Astrocyte of the hippocampus (primary cell): ENCODE measurements around the gene ASH1L.
"Not testable (repeated sequence)": the region's sequence is repeated elsewhere in the genome, so short reads cannot be mapped to it uniquely, and the experiment has no call there.

Source experiments
- DNase-seq: peaks from one replicate; pipeline ENCODE4 v3.0.0; 2011; ENCODE audit warnings: low read depth, low spot score

ASH1L gene

GRCh38 chr1:155561779-155562580, 623 bp downstream of the ASH1L start:
- peak; percentile 79 for DNase-seq

GRCh38 chr1:155555915-155556314, 6.7 kb downstream of the ASH1L start:
- DNase-seq: no peak

GRCh38 chr1:155553349-155553748, 9.3 kb downstream of the ASH1L start:
- DNase-seq: no peak

GRCh38 chr1:155548706-155549105, 13.9 kb downstream of the ASH1L start:
- DNase-seq: no peak

- no peak for DNase-seq
These were observed 22.4 kb downstream of the ASH1L start for GRCh38 chr1:155540000-155540874.

GRCh38 chr1:155537193-155537592, 25.4 kb downstream of the ASH1L start:
- no peak for DNase-seq

- DNase-seq: no peak
These were observed 31.0 kb downstream of the ASH1L start for GRCh38 chr1:155531624-155532023.

GRCh38 chr1:155529929-155530328, 32.7 kb downstream of the ASH1L start:
- no peak for DNase-seq

GRCh38 chr1:155529109-155529508, 33.5 kb downstream of the ASH1L start:
- DNase-seq: no peak

GRCh38 chr1:155527677-155528076, 34.9 kb downstream of the ASH1L start:
- DNase-seq: no peak

GRCh38 chr1:155526356-155526755, 36.2 kb downstream of the ASH1L start:
- no peak for DNase-seq

- DNase-seq: no peak
These were observed 40.5 kb downstream of the ASH1L start for GRCh38 chr1:155522069-155522468.

GRCh38 chr1:155518484-155518883, 44.1 kb downstream of the ASH1L start:
- DNase-seq: peak; percentile 25

GRCh38 chr1:155514582-155515187, 47.9 kb downstream of the ASH1L start:
- DNase-seq: no peak

- DNase-seq: no peak
These were observed 49.2 kb downstream of the ASH1L start for GRCh38 chr1:155513300-155513916.

- DNase-seq: not testable (repeated sequence)
These were observed 51.2 kb downstream of the ASH1L start for GRCh38 chr1:155511385-155511784.

GRCh38 chr1:155509064-155509463, 53.5 kb downstream of the ASH1L start:
- DNase-seq: no peak

- DNase-seq: no peak
These were observed 54.7 kb downstream of the ASH1L start for GRCh38 chr1:155507945-155508344.

- DNase-seq: not testable (repeated sequence)
These were observed 56.6 kb downstream of the ASH1L start for GRCh38 chr1:155505963-155506362.

- peak; percentile 48 for DNase-seq
These were observed 58.4 kb downstream of the ASH1L start for GRCh38 chr1:155504207-155504606.

- peak; percentile 48 for DNase-seq
These were observed 62.5 kb downstream of the ASH1L start for GRCh38 chr1:155499953-155500639.
